AG10803 (cell line): Measurements from ENCODE around the gene SLC8A2.

Experiments used
- DNase-seq: peaks from one replicate; pipeline ENCODE4 v3.0.0; 2010; ENCODE audit warnings: low read depth
- H3K4me3 ChIP-seq: 2 replicates; pipeline ENCODE4 v1.5.1; 2011; ENCODE audit warnings: mild to moderate bottlenecking, low read length, control low read depth
- TF ChIP-seq, protein P1 (sequence below): conservative IDR thresholded peaks from 2 replicates; pipeline ENCODE4 v1.5.1; 2011; ENCODE audit warnings: mild to moderate bottlenecking, low read length, control low read depth, inconsistent platforms

SLC8A2 gene

DNA sequence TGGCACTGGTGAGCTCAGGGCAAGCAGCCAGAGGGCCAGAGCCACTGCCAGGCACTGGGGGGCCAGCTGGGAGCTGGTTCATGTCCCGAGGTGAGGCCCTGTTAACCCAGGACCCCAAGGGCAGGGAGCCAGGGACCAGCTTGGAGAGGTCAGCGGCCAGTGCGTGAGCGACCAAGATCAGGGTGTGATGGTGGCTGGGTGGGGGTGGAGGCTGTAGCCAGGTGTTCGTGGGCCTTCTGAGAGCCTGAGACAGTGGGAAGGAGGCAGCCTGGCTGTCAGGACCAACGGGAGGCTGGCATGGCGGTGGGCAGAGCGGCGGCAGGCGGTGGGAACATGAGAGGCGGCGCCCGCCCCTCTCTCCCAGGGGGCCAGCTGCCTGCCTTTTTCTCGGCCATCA lies 20.4 kb upstream of the SLC8A2 start:
- no peak for DNase-seq
- H3K4me3 ChIP-seq = no peak overlapping the region
- TF ChIP-seq, protein P1, sequence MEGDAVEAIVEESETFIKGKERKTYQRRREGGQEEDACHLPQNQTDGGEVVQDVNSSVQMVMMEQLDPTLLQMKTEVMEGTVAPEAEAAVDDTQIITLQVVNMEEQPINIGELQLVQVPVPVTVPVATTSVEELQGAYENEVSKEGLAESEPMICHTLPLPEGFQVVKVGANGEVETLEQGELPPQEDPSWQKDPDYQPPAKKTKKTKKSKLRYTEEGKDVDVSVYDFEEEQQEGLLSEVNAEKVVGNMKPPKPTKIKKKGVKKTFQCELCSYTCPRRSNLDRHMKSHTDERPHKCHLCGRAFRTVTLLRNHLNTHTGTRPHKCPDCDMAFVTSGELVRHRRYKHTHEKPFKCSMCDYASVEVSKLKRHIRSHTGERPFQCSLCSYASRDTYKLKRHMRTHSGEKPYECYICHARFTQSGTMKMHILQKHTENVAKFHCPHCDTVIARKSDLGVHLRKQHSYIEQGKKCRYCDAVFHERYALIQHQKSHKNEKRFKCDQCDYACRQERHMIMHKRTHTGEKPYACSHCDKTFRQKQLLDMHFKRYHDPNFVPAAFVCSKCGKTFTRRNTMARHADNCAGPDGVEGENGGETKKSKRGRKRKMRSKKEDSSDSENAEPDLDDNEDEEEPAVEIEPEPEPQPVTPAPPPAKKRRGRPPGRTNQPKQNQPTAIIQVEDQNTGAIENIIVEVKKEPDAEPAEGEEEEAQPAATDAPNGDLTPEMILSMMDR = no peak

DNA sequence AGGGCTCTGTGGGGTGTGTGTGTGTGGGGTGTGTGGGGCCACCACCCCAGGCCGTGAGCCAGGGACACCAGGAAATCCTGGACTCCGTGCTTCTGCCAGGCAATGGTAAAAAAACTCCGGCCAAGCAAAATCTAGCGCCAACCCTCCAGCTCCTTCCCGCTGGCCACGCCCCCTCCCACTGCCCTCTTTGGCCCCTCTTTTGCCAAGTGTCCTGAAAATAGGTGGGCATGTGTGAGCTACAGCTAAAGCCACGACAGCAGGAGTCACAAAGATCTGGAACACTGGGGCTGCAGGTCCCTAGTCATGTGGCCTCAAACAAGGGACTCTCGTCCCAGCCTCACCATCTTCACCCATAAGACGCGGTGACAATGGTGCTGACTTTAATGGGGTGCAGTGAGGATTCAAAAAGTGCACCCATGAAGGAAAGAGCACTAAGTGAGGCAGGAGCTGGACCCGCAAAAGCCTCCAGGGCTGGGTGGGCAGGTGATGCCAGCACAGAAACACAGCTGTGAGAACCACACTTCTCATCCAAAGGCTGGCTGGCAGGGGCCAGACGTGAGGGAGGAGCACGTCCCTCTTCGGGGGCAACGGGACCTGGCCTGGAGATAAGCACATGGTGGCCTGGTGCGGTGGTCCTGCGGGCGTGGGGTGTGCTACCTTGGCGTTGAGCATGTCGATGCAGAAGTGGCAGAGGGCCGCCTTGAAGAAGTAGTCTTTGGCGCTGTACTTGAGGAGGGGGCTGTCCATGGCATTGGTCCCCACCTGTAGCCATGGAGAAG lies 19.9 kb upstream of the SLC8A2 start:
- TF ChIP-seq, protein P1 = no peak
- no peak overlapping the region for H3K4me3 ChIP-seq
- no peak for DNase-seq

DNA sequence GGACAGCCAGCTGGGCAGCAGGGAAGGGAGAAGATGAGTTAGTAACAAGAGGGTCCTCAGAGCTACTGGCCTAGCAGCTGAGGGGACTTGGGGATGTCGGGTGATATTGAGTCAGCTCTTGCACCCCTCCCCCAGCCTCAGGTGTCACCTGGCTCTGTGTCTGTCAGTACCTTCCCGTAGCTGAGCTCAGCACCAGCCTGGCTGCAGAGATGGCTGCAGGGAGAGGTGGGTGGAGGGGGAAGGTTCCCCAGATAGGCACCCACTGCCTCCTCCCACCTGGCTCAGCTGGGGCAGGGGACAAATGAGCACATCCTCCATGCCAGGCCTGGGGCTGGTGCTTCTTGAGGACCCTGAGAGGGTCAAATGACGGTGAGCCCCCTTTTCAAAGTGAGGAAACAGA lies 19.2 kb upstream of the SLC8A2 start:
- TF ChIP-seq, protein P1 = no peak
- no peak for DNase-seq
- no peak overlapping the region for H3K4me3 ChIP-seq

GRCh38 chr19:47490031-47490430 lies 18.3 kb upstream of the SLC8A2 start:
- DNase-seq = no peak
- no peak overlapping the region for H3K4me3 ChIP-seq
- TF ChIP-seq, protein P1 = no peak

DNA sequence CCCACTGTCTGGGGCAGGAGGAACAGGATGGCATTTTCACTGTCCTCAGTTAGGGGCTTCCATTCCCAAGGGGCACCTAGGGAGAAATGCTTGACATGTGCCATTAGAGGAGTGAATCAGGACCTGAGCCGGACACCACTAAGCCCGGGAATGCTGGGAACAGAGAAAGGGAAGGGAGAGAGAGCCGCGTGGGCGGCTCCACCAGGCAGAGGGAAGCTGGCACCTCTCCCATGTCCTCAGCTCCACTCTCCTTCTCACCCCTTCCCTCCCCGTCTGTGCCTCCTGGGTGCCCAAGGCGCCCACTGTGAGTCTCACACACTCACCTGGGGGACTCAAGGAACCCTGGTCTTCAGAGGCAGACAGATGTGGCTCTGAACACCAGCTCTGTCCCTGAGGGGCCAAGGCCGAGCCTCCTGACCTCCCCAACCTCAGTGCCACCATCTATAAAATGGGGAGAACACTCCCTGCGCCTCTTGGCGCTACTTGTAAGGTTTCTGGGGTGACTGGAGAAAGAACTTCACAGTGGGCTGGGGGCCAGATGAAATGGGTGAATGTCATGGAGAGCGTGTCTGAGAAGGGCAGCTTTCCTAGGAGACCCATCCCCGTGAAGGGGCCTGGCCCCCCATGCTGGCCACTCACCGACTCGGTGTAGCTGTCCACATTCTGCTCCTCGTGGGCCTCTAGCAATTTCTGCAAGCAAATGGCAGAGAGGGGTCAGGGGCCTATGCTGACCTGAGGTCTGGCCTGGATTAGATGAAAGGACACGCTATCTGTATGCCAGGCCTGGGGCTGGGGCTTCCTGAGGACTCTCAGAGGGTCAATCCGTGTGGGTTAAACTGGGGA lies 17.6 kb upstream of the SLC8A2 start:
- no peak overlapping the region for H3K4me3 ChIP-seq
- DNase-seq = no peak
- TF ChIP-seq, protein P1 = no peak

DNA sequence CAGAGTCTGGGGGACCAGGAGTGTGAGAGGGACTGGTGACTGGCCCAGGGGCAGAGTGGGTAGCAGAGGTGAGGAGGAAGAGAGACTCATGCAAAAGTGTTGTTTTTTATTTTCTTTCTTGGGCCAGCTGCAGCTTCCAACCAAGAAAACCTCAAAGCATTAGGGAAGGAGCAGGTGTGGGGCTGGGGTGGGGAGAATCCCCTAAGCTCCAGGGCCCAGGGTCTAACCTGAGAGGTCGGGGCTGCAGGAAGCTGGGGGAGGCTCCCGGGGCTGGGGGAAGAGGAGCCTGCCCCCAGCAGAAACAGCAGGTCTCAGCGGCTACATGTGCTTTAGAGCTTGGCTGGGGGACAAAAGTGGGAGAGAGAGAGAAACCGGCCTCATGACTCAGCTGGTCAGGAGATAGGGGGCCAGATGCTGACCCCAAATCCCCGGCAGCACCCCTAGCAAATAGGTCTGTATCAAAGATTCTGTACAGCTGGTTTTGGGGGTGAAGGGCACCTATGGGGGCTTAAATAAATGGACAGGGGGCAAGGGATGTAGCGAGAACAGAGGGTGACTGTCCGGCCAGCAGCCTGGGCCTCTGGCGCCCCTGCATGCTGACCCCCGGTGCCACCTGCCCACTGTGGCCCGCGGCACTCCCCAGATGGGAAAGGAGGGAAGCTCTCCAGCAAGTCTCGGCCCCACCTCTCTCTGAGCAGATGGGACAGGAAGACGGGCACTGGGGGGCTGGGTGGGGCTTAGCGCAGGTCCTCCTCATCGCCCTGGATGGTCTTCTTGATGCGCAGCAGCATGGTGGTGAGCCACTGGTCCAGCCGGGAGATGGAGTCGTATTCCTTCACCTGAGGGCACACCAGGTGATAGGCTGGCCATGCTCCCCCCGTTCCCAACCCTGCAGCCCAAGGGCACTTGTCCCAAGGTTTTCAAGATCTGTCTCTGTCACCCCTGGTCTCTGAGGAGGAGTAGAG lies 16.1 kb upstream of the SLC8A2 start:
- TF ChIP-seq, protein P1 = no peak
- no peak overlapping the region for H3K4me3 ChIP-seq
- DNase-seq = no peak
